M059J (cell line): ENCODE data around the gene RAD50. TPM values are rescaled to one million over a fixed set of nuclear protein-coding genes. Genes with fewer than 3 reads are reported as not detected.
A peak's percentile ranks its signal among the peaks of the same experiment; 100 is the strongest.
"Not testable (repeated sequence)": the region's sequence is repeated elsewhere in the genome, so short reads cannot be mapped to it uniquely, and the experiment has no call there.

Experiments used
- DNase-seq: peaks from one replicate; pipeline ENCODE4 v3.0.0-alpha.2; 2012; ENCODE audit warnings: low read depth
- total RNA-seq: library from RNA; depleted of rRNA; stranded (reverse); fragments of >200 nt; shearing (Covaris generic); gene quantifications from 2 replicates; pipeline ENCODE4 v1.2.3, GENCODE V29; 2014

RAD50 gene
- total RNA-seq, 1 experiment from 2014 or later = 14.3 TPM

DNA sequence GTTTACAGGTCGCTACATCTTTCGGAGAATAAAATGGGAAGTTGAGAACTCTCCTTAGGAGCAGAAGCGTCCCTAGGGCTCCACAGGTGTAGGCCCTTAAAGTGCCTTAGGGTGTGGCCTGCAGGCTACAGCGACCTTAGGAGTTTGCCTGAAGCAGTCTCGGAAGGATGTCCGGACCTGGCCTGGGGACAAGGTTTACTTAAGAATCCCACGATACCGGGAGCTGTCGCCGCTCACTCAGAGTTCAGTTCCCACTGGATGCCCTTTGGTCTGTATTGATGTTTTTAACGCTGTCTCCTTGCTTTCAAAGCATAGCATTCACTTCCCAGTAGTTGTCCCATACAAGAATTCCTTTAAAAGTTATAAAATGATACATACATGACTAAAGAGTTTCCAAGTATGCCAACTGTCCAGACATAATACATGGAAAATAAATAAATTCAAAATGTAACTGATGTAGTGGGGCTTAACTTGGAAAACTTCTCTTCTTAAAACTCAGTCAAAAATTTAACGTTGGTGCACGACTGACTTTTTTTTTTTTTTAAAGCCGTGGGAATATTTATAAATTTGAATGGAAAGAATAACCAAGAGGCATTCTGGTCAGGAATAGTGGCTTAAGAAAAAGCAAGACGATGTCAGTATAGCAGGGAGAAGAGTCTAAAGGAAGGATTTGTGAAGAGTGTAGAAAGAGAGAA, 848 bp downstream of the RAD50 start:
- DNase-seq = peak; percentile 57

DNA sequence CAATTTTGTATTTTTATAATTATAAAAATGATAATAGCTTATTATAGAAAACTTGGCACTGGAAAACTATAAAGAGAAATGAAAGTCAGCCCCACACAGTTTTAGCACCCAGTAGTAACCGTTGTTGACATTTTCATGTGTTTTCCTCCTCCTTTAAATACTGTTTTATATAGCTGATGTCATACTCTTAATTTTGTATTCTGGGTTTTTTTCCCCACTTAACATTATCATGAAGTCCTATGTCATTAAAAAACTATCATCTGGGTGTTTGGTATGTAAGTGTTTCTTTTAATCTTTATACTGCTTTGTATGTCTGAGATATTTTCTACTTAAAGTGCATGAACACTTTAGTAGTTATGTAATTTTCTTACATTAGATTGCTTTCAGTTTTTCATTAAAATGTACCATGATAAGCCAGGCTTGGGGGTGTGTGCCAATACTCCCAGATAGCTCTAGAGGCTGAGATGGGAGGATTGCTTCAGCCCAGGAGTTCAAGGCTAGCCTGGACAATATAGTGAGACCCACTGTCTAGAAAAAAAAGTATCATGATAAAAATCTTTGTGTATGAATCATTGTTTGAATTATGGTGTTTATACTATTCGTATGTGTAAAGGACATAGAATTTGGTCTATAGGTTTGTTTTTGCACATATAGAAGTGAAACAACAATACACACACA, 2.7 kb downstream of the RAD50 start:
- no peak for DNase-seq

DNA sequence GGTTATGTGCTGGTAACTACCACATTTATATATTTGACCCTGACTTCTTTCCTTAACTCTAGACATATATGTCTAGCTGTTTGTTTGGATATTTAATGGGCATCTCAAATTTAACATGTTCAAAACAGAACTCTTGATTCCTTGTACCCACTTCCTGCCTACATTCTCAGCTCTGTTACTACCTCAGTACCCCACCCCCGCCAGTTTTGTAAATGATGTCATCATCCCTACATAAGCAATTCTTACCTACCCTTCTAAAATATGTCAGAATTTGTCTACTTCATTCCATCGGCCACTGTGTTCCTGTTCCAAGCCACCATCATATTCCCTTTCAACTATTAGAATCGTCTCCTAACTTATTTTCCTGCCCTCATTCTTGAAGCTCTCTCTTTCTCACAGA, 4.8 kb downstream of the RAD50 start:
- DNase-seq = no peak

DNA sequence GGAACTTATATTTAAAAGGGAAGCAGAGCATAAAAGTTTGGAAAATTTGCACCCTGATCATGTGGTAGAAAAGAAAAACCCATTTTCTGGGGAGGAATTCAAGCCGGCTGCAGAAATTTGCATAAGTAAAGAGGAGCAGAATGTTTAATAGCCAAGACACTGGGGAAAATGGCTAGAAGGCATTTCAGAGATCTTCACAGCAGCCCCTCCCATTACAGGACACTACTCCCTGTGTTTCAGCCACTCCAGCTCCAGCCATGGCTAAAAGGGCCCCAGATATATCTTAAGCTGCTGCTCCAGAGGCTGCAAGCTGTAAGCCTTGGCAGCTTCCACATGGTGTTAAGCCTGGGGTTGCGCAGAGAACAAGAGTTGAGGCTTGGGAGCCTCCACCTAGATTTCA, 7.8 kb downstream of the RAD50 start:
- not testable (repeated sequence) for DNase-seq

DNA sequence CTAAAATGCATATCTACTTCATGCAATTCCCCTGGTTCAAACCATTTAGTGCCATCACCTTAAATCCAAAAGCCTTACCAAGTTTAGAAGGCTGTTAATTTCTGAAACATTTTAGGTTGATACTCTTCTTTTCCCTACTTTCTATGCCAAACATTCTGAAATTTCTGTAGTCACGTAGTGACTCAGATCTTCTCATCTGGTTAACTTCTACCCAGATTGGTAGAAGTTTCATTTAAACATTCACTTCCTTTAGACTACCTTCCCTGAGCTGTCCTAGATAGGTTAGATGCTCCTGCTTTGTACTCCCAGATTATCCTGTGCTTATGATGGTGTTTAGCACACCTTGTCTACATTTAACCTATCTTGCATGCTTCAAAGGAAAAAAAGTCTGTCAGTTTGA, 9.9 kb downstream of the RAD50 start:
- DNase-seq = no peak

DNA sequence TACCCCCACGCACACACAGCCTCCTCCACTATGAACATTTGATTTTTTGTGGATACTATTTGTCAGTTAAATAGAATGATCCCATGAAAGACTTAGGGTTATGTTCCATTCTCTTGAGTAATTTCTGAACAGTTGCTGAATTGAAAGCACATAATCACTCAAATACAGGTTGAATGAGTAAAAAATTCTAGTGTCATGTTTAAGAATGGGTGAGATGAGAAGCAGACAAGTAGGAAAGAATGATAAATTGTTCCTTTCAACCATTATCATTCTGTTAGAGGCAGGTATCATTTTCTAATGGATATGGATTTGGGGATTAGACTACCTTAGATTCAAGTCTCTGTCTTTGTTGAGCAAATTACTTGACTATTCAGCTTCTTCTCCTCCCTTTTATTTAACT, 19.3 kb downstream of the RAD50 start:
- DNase-seq = no peak

DNA sequence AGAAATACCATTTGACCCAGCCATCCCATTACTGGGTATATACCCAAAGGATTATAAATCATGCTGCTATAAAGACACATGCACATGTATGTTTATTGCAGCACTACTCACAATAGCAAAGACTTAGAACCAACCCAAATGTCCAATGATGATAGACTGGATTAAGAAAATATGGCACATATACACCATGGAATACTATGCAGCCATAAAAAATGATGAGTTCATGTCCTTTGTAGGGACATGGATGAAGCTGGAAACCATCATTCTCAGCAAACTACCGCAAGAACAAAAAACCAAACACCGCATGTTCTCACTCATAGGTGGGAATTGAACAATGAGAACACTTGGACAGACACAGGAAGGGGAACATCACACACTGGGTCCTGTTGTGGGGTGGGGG, 27.8 kb downstream of the RAD50 start:
- not testable (repeated sequence) for DNase-seq

DNA sequence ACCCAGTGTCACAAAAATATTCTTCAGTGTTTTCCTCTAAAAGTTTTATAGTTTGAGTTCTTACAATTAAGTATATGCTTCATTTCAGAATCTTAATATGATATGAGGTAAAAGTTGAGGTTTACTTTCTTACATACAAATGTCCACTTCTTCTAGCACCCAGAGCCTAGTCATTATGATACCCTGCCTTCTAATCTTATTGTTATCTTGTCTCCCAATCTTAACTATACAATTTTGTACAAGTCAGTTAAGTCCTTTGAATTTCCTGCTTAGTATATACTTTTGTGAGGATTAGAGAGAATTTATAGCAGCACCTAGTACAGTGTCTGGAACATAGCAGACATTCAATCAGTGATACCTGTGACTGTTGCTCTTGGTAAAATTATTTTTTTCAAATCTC, 29.3 kb downstream of the RAD50 start:
- no peak for DNase-seq

DNA sequence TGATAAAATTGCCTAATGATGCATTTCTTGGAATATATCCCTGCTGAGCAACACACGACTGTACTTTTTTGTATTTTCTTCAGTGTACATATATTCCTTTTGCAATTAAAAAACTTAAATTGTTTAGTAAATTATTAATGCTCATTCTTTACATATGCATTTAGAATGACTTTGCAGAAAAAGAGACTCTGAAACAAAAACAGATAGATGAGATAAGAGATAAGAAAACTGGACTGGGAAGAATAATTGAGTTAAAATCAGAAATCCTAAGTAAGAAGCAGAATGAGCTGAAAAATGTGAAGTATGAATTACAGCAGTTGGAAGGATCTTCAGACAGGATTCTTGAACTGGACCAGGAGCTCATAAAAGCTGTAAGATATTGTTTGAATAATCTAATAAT, 32.7 kb downstream of the RAD50 start:
- DNase-seq = no peak

DNA sequence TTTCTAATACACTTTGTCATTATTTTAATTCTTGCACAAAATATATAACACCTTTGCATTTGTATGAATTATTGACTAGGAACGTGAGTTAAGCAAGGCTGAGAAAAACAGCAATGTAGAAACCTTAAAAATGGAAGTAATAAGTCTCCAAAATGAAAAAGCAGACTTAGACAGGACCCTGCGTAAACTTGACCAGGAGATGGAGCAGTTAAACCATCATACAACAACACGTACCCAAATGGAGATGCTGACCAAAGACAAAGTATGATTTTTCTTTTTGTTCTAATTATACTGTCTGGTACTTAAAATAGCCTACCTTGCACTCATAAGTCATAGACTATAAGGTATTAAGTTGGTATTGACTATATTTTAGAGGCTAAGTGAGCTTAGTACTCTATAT, 34.4 kb downstream of the RAD50 start:
- DNase-seq = peak; percentile 21

DNA sequence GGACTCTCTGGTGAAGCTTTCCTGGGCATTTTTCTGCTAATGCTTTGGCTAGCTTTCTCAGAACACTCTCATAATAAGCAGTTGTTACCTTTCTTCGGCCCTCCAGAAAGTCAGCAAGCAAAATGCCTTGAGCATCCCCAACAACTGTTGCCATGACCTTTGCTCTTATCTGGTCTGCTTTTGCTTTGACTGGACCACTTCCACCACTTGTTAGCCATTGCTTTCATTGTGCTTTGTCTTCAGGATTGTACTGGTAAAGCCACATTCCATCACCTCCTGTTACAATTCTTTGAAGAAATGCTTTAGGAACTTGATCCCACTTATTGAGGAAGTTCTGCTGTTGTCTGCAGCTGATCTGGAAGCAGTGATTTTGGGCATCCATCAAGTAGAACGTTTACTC, 35.7 kb downstream of the RAD50 start:
- DNase-seq = no peak

DNA sequence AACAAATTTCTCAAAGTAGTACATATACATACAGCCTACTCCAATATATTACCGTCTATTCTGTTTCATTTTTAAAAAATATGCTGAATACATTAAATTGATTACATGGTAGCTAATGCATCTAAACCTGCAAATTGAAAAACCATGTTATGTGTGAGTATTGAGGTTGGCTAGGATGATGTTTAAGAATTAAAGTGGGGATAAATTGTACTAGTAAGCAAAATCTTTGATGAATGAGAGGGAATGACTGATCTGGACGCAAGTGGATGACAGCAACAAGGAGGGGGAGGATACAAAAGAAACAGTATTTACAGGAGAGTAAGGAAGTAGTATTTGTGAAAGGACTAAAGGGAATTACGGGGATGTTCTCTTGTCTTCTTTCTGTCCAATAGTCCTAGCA, 37.4 kb downstream of the RAD50 start:
- no peak for DNase-seq

DNA sequence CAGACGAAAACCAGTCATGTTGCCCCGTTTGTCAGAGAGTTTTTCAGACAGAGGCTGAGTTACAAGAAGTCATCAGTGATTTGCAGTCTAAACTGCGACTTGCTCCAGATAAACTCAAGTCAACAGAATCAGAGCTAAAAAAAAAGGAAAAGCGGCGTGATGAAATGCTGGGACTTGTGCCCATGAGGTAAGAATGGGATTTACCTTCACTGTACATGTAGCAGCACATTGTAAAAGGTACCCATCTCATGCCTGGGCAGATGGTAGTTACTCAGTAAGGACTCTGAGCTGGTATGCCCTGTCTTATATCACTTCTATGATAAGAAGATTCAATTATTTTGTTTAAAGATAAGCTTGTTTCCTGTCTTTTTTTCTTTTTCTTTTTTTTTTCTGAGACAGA, 38.8 kb downstream of the RAD50 start:
- DNase-seq = no peak

DNA sequence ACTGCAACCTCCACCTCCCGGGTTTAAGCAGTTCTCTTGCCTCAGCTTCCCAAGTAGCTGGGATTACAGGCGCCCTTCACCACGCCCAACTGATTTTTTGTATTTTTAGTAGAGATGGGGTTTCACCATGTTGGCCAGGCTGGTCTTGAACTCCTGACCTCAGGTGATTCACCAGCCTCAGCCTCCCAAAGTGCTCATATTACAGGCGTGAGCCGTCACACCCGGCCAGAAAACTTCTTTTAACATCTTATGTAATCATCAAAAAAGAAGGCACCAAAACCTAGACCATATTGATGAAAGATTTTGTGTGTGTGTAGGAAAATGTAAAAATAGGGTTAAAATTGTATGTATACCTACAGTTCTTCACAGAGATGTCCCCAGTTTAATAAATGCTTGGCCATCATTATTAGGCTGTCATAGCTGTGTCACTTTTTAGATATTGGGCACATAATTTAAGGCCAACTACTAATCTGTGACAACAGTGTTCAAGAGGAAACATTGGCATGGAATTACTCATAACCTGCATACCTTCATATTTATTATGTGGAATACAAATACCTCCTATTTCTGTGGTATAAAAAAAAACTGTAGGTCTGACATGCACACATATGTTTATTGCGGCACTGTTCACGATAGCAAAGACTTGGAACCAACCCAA, 44.4 kb downstream of the RAD50 start:
- peak; percentile 58 for DNase-seq

DNA sequence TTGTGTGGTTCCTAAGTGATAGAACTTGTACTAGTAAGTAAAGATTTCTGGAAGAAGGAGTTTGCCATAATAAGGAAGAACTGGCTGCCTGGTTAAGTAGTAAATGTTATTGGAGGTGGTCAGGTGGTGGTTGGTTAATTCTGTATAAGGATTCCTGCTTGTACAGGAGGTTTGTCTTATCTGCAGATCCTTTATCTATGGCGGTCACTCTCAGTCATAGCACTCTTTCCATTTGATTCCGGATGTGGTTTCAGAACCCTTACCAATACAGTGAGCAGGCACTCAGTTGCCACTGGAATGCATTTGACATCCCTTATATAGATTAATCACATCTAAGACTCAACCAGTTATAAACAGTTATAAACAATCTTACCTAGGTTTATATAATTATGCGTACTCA, 50.3 kb downstream of the RAD50 start:
- DNase-seq = no peak

DNA sequence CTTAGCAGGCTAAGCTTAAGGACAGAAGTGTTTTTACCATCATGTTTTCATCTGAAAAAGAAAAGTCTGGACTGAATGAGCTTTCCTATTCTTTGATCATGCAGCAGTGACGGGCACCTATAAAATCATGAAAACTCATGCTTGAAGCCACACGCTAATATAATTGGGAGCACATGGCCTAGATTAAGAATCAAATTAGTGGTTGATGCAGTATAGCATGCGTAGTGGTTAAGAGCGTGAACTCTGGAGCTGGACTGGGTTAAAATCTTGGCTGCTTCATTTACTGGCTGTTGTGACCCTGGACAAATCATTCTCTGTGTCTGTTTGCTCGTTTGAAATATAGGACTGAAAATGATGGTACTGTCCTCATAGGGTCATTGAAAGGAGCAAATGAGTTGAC, 51.3 kb downstream of the RAD50 start:
- DNase-seq = no peak

DNA sequence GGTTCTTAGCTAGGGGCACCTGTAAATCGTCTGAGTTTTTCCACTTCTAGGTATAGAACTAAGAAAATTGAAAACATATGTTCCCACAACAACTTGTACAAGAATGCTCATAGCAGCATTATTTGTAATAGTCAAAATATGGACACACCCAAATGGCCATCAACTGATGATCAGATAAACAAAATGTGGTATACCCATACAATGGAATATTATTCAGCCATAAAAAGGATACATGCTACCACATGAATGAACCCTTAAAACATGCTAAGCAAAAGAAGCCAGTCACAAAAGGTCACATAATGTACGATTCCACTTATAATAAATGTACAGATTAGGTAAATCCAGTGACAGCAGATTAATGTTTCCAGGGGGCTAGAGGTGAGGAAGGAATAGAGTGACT, 55.2 kb downstream of the RAD50 start:
- no peak for DNase-seq

DNA sequence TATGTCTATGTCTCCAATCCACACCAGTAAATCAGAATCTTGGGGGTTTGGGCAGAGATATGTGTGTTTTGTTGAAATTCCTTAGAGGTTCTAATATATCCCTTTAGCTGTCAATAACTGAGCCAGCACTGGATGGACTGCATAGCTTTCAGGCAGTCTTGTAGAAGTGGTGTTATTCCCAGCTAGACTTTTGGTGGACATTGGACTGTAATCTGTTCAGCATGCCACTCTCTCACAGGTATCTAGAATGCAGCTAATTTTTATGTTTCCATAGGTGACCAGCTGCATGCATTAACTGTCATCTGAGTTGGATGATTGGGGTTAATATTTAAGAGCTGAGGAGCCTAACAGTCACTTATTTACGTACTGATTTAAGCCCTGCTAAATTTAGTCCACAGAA, 56.1 kb downstream of the RAD50 start:
- DNase-seq = no peak

DNA sequence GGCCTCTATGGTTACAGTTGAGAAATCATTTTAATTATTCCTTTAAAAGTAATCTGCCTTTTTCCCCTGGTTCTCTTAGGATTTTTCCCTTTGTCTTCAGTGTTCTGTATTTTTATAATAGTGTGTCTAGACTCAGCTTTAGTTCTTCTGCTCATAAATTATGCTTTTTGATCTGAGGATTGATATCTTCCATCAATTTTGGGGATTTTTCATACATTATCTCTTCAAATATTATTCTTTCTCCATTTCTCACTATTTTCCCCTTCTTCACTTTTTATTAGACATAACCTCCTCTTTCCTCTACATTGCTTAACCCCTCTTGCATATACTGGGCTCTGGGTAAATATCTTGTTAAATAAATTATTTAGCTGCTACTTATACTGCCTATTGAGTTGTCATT, 64.9 kb downstream of the RAD50 start:
- DNase-seq = no peak

DNA sequence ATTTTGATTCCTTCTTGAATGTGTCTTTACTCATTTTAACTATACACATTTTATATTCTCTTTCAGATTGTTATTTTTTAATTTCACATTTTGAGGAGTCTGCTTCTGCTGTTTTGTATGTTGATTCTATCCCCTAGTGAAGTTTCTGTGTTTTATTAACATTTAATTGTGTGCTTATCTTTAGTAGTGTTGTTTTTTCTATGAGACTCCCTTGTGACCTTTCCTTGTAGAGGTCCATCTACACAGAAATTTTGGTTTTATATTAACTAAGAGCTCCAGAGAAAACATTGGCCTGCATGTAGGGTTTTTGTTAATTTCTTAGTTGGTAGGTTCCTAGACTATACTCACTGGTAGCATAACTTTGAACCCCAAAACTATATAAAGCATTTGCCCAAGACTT, 65.8 kb downstream of the RAD50 start:
- DNase-seq = no peak

DNA sequence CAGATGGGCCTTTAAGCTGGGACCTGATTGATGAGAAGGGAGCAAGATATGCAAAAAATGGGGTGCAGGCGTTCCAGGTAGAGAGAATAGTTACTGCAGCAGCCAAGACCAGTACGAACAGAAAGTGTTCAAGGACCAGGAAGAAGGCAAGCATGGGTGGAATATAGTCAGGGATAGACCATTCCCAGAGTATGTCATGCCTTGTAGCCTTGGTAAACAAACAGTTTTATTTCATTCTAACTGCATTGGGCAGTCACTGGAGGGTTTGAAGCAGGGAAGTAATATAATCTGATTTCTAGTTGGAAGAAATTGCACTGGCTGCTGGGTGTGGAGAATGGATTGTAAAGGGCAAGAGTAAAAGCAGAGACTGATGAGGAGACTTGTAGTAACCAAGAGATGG, 70.7 kb downstream of the RAD50 start:
- DNase-seq = no peak

DNA sequence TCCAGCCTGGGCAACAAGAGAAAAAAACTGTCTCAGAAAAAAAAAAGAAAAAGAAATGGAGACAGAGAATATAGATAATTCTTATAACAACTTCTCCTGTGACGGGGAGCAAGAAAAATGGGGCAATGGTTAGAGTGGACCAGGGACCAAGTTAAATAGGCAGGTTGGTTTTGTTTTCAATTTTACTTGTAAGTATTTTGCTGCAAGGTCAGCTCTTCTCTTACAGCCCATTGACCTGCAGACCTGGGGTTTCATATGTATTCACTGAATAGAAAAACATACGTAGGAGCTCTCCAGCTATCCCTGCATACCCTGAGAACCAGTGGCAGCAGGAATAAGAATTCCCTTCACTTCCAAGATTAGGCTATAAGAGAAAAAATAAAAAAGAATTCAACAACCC, 72.0 kb downstream of the RAD50 start:
- DNase-seq = no peak

DNA sequence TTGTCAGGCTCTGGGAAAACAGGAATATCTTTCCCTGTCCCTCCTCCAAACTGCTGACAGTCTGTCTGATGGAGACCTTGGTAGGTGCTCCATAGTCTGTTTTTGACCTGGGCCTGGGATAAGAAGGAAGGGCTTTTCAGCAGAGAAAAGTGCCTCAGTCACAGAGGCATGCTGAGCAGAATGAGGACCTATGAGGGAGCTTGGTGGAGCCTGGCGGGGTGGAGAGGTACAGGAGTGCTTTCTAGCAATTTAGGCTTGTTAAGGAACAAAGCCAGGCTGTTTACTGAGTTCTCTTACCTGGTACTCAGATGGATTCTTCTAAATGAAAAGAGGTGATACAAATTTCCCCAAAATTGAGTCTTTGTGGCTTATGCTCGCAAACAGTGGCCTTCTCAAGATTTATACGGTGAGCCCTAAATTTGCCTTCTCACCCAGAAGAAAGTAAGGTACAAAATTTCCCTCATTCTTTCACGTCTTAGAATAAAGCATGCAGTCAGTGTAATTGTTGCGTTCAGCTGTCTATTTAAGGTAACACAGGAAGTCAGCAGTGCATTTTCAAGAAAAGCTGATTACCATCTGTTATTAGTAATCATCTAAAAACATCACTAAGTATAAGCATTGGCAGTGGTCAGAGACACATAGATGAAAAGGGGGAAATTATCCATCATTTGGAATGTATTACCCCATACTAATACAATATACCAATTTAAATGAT, 72.6 kb downstream of the RAD50 start:
- no peak for DNase-seq
